ENCODE measurements around the gene UNC13B.

DNA sequence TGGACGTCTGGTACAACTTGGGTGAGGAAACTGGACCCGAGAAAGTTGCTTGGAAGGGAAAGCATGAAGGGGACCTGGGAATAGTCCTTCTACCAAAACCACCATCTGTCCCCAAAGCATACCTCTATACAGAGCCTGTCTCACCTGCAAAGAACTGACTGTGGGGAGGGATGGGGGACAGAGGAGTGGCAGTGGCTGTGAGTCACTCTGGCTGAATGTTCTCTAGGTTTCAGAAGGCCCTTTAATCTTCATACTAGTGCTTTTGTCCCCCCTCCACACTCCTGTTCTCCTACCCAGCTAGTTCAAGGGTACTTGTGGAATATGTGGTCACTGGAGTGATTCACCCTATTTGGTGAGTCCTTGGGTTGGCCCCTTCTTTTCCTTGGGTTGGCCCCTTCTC, 218.8 kb downstream of the UNC13B start:
- TF ChIP-seq CREB1 (IDR thresholded peaks at IDR 0.05) (no peak), EZH2 (IDR thresholded peaks at IDR 0.05; ENCODE audit: low read depth, low read length, severe bottlenecking) (no peak), ATF3 (IDR thresholded peaks at IDR 0.05; ENCODE audit: insufficient read depth, low read depth, low read length) (no peak), RNF2 (IDR thresholded peaks at IDR 0.05; ENCODE audit: borderline replicate concordance, low read depth, low read length, missing control alignments, poor library complexity, severe bottlenecking) (no peak), SIRT6 (IDR thresholded peaks at IDR 0.05; ENCODE audit: low read length) (no peak), POLR2A (IDR thresholded peaks at IDR 0.05; ENCODE audit: control extremely low read depth in 1 of 2, low read depth in 2 of 2, low read length in 2 of 2) (no peak), RFX5 (IDR thresholded peaks at IDR 0.05; ENCODE audit: borderline replicate concordance, low read depth, low read length) (no peak), SAP30 (IDR thresholded peaks at IDR 0.05; ENCODE audit: insufficient read depth, insufficient replicate concordance, low read length) (no peak), FOSL1 (IDR thresholded peaks at IDR 0.05; ENCODE audit: insufficient read depth, low read depth, low read length) (no peak), BRCA1 (IDR thresholded peaks at IDR 0.05; ENCODE audit: low read depth, low read length) (no peak), YY1 (IDR thresholded peaks at IDR 0.05; ENCODE audit: low read depth, low read length) (no peak)
- TF ChIP-seq, protein P1, sequence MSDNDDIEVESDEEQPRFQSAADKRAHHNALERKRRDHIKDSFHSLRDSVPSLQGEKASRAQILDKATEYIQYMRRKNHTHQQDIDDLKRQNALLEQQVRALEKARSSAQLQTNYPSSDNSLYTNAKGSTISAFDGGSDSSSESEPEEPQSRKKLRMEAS (IDR thresholded peaks at IDR 0.05) = no peak
- TF ChIP-seq, protein P2, sequence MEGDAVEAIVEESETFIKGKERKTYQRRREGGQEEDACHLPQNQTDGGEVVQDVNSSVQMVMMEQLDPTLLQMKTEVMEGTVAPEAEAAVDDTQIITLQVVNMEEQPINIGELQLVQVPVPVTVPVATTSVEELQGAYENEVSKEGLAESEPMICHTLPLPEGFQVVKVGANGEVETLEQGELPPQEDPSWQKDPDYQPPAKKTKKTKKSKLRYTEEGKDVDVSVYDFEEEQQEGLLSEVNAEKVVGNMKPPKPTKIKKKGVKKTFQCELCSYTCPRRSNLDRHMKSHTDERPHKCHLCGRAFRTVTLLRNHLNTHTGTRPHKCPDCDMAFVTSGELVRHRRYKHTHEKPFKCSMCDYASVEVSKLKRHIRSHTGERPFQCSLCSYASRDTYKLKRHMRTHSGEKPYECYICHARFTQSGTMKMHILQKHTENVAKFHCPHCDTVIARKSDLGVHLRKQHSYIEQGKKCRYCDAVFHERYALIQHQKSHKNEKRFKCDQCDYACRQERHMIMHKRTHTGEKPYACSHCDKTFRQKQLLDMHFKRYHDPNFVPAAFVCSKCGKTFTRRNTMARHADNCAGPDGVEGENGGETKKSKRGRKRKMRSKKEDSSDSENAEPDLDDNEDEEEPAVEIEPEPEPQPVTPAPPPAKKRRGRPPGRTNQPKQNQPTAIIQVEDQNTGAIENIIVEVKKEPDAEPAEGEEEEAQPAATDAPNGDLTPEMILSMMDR (IDR thresholded peaks at IDR 0.05; ENCODE audit: control extremely low read depth in 1 of 3, insufficient read depth in 1 of 3, low read depth in 1 of 3, low read length in 3 of 3) = no peak
